ENCODE results near the gene BAHD1.

Gene BAHD1

GRCh38 chr15:40421246-40422157, 19.3 kb upstream of the BAHD1 start:
- no peak overlapping the region for H3K4me3 ChIP-seq (ENCODE audit: control insufficient read depth, low read depth, low read length)
- TF ChIP-seq CTCF (IDR thresholded peaks at IDR 0.05; ENCODE audit: control insufficient read depth, insufficient read depth, low read depth, low read length, missing control alignments): peak; percentile 97
- no peak for DNase-seq (ENCODE audit: low read depth)

GRCh38 chr15:40424483-40425115, 16.2 kb upstream of the BAHD1 start:
- no peak overlapping the region for H3K4me3 ChIP-seq (ENCODE audit: control insufficient read depth, low read depth, low read length)
- no peak for TF ChIP-seq CTCF (IDR thresholded peaks at IDR 0.05; ENCODE audit: control insufficient read depth, insufficient read depth, low read depth, low read length, missing control alignments)
- DNase-seq (ENCODE audit: low read depth): no peak

- DNase-seq (ENCODE audit: low read depth): no peak
- H3K4me3 ChIP-seq (ENCODE audit: control insufficient read depth, low read depth, low read length): no peak overlapping the region
- TF ChIP-seq CTCF (IDR thresholded peaks at IDR 0.05; ENCODE audit: control insufficient read depth, insufficient read depth, low read depth, low read length, missing control alignments): no peak
These were observed 15.1 kb upstream of the BAHD1 start for GRCh38 chr15:40425681-40426080.

- H3K4me3 ChIP-seq (ENCODE audit: control insufficient read depth, low read depth, low read length): no peak overlapping the region
- DNase-seq (ENCODE audit: low read depth): no peak
- TF ChIP-seq CTCF (IDR thresholded peaks at IDR 0.05; ENCODE audit: control insufficient read depth, insufficient read depth, low read depth, low read length, missing control alignments): no peak
These were observed 13.6 kb upstream of the BAHD1 start for GRCh38 chr15:40427188-40427587.

GRCh38 chr15:40428185-40428584, 12.6 kb upstream of the BAHD1 start:
- no peak overlapping the region for H3K4me3 ChIP-seq (ENCODE audit: control insufficient read depth, low read depth, low read length)
- TF ChIP-seq CTCF (IDR thresholded peaks at IDR 0.05; ENCODE audit: control insufficient read depth, insufficient read depth, low read depth, low read length, missing control alignments): no peak

GRCh38 chr15:40429068-40429710, 11.6 kb upstream of the BAHD1 start:
- no peak for DNase-seq (ENCODE audit: low read depth)
- H3K4me3 ChIP-seq (ENCODE audit: control insufficient read depth, low read depth, low read length): no peak overlapping the region
- TF ChIP-seq CTCF (IDR thresholded peaks at IDR 0.05; ENCODE audit: control insufficient read depth, insufficient read depth, low read depth, low read length, missing control alignments): no peak

More at GRCh38 chr15:40428185-40428584, 12.6 kb upstream of the BAHD1 start:
- DNase-seq (ENCODE audit: low read depth): no peak
